OCI-LY1 (cell line): ENCODE measurements around the gene UQCR11.

ENCODE experiments used
- EZH2 ChIP-seq: fragments of 200-600 bp; sonication (generic), shearing (Covaris generic); IDR thresholded peaks from 2 replicates; pipeline ENCODE4 v1.8.0; 2017; ENCODE audit warnings: borderline replicate concordance, mixed run types, mild to moderate bottlenecking, antibody characterized with exemption, low read length, moderate library complexity, mixed read lengths
- TF ChIP-seq, protein P1 (sequence below): fragments of 200-600 bp; sonication (generic), shearing (Covaris generic); IDR thresholded peaks from 2 replicates; pipeline ENCODE4 v1.5.1; 2017; ENCODE audit warnings: mild to moderate bottlenecking, antibody characterized with exemption, low read length, moderate library complexity, mixed read lengths

GRCh38 chr19:1653300-1653628, 48.0 kb upstream of the UQCR11 start:
- TF ChIP-seq, protein P1, sequence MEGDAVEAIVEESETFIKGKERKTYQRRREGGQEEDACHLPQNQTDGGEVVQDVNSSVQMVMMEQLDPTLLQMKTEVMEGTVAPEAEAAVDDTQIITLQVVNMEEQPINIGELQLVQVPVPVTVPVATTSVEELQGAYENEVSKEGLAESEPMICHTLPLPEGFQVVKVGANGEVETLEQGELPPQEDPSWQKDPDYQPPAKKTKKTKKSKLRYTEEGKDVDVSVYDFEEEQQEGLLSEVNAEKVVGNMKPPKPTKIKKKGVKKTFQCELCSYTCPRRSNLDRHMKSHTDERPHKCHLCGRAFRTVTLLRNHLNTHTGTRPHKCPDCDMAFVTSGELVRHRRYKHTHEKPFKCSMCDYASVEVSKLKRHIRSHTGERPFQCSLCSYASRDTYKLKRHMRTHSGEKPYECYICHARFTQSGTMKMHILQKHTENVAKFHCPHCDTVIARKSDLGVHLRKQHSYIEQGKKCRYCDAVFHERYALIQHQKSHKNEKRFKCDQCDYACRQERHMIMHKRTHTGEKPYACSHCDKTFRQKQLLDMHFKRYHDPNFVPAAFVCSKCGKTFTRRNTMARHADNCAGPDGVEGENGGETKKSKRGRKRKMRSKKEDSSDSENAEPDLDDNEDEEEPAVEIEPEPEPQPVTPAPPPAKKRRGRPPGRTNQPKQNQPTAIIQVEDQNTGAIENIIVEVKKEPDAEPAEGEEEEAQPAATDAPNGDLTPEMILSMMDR: no peak
- TF ChIP-seq EZH2: no peak
